ENCODE results near the gene JTB.
"Not testable (repeated sequence)": the region's sequence is repeated elsewhere in the genome, so short reads cannot be mapped to it uniquely, and the experiment has no call there.

Gene JTB

DNA sequence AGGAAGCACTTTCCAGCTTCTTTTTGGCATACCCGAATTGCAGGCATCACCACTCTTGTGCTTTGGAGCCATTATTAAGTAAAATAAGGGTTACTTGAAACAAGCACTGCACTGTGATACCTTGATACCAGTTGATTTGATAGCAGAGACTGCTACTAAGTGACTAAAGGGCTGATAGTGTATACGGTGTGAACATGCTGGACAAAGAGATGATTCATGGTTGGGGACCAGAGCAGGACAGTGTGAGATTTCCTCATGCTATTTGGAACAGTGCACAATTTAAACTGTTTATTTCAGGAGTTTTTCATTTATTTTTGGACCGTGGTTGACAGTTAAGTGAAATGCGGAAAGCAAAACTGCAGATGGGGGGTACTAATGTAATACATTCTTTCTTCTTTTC, 22.9 kb upstream of the JTB start:
- TF ChIP-seq, protein P1, sequence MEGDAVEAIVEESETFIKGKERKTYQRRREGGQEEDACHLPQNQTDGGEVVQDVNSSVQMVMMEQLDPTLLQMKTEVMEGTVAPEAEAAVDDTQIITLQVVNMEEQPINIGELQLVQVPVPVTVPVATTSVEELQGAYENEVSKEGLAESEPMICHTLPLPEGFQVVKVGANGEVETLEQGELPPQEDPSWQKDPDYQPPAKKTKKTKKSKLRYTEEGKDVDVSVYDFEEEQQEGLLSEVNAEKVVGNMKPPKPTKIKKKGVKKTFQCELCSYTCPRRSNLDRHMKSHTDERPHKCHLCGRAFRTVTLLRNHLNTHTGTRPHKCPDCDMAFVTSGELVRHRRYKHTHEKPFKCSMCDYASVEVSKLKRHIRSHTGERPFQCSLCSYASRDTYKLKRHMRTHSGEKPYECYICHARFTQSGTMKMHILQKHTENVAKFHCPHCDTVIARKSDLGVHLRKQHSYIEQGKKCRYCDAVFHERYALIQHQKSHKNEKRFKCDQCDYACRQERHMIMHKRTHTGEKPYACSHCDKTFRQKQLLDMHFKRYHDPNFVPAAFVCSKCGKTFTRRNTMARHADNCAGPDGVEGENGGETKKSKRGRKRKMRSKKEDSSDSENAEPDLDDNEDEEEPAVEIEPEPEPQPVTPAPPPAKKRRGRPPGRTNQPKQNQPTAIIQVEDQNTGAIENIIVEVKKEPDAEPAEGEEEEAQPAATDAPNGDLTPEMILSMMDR (IDR thresholded peaks at IDR 0.05; ENCODE audit: insufficient read depth, missing control alignments), result no peak
- FAIRE-seq (no peak), DNase-seq (ENCODE audit: insufficient read length, low spot score) (no peak)

DNA sequence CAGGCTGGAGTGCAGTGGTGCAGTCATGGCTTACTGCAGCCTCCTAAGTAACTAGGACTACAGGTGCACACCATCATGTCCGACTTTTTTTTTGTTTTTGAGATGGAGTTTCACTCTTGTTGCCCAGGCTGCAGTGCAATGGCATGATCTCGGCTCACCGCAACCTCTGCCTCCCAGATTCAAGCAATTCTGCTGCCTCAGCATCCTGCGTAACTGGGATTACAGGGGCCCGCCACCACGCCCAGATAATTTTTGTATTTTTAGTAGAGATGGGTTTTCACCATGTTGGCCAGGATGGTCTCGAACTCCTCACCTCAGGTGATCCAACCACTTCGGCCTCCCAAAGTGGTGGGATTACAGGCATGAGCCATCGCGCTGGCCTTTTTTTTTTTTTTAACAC, 19.4 kb upstream of the JTB start:
- not testable (repeated sequence) for FAIRE-seq; DNase-seq (ENCODE audit: insufficient read length, low spot score)

DNA sequence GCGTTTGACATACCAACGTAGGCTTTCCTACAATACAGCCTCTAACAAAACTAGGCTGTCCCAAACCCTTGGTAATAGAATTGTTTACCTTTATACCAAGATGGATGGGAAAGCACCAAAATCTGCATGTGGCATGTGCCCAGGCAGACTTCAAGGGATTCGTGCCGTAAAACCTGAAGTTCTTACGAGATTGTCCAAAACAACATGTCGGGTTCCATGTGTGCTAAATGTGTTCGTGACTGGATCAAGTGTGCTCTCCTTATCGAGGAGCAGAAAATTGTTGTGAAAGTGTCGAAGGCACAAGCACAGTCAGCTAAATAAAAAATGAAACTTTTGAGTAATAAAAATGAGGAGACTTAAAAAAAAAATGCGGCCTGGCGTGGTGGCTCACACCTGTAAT, 18.2 kb upstream of the JTB start:
- FAIRE-seq (no peak), DNase-seq (ENCODE audit: insufficient read length, low spot score) (no peak)
- TF ChIP-seq, protein P1 (IDR thresholded peaks at IDR 0.05; ENCODE audit: insufficient read depth, missing control alignments), result no peak

DNA sequence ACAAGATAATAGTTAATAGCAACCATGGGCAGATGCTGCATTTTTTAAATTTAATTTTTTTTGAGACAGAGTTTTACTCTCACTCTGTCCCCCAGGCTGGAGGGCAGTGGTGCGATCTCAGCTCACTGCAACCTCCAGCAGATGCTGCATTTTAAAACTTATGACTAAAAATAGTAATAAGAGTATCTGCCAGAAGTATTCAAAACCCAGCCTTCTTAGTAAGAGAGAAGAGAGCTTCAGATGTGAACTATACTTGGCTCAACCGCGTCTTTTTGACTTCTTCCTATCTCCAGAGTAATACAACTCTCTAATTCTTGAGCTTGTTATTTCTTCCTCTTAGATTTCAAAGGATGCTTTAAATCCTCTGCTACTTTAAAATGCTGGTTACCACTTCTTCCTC, 17.7 kb upstream of the JTB start:
- TF ChIP-seq, protein P1 (IDR thresholded peaks at IDR 0.05; ENCODE audit: insufficient read depth, missing control alignments), result no peak
- FAIRE-seq (no peak), DNase-seq (ENCODE audit: insufficient read length, low spot score) (no peak)

DNA sequence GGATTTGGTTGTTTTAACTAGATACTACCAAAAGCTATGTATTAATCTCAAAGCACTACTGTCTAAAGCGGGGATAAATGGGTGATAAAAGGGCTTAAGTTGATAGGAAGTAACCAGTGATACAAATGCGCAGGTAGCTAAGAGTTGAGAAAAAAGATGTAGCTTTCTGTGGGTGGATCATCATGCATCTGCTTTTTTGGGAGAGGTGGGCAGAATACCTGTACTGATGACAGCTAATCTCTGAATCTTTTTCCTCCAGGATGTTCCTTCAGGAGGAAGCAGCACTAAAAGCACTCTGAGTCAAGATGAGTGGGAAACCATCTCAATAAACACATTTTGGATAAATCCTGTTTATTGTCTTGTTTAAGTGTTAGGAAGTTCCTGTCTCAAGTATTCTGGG, 14.3 kb upstream of the JTB start:
- no peak for FAIRE-seq
- TF ChIP-seq, protein P1 (IDR thresholded peaks at IDR 0.05; ENCODE audit: insufficient read depth, missing control alignments), result no peak
- DNase-seq (ENCODE audit: insufficient read length, low spot score), result no peak

DNA sequence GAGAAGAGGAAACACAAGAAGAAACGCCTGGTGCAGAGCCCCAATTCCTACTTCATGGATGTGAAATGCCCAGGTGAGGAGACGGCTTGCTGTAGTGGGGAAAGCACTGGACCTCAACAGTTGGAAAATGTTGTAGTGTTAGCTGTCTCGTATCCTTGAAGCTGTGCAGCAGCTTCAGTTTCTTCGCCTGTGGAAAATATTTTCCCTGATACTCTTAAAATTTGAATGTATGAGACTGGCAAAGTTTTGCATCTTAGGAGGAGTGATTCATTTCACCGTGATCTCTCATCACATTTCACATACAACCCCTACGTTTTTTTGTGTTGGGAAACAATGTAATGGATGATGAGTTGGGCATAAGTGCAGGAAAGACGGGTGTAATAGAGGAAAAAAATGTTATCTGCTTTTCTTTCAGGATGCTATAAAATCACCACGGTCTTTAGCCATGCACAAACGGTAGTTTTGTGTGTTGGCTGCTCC, 13.7 kb upstream of the JTB start:
- TF ChIP-seq, protein P1 (IDR thresholded peaks at IDR 0.05; ENCODE audit: insufficient read depth, missing control alignments), result no peak
- no peak for FAIRE-seq
- no peak for DNase-seq (ENCODE audit: insufficient read length, low spot score)

DNA sequence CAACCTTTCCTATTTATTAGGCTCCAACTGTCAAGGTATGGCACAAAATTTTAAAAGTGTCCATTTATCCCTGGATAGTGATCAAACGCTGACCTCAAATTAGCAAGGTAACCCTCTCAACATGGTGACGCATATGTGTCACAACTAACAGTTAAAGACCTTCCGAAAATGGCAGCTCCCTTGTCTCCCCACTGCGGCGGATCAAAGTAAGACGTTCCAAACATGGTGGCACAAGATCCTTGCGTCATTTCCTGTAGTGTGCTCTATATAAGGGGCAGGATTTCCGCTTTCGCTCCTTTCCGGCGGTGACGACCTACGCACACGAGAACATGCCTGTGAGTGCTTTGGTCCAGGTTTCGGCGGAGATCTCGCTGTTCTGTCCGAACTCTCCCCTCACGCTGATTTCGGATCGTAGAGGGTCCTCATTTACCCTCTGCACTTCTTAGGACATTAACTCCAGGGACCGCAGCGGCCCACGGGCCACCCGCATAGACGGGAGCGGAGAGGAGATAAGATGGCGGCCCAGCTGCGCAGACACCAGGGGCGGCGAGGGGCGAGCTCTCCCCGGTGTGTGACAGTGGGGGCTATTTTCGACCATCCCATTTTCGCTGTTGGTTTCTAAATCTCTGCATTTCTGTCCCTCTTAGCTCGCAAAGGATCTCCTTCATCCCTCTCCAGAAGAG, 13.1 kb upstream of the JTB start, which contains the start of gene RPS27:
TSS of gene RPS27 (plus strand) at position 295 of the 683 bp plus-strand sequence. CDS start at position 330, 35 bp downstream.
- TF ChIP-seq, protein P1 (IDR thresholded peaks at IDR 0.05; ENCODE audit: insufficient read depth, missing control alignments), result no peak
- peak; percentile 92 for FAIRE-seq

More for the DNA sequence above, 13.1 kb upstream of the JTB start, which contains the start of gene RPS27:
- DNase-seq (ENCODE audit: insufficient read length, low spot score), result peak; percentile 98

Data from D721Med (cell line).